ENCODE measurements around the gene HPCAL1.

The HPCAL1 gene

GRCh38 chr2:10325278-10326145 lies 22.8 kb downstream of the HPCAL1 start:
- H3K4me3 ChIP-seq (ENCODE audit: low read depth, low read length), result no peak overlapping the region
- TF ChIP-seq CTCF (IDR thresholded peaks at IDR 0.05; ENCODE audit: low read depth, low read length, missing control alignments), result no peak
- DNase-seq (ENCODE audit: low read depth), result no peak

- no peak for TF ChIP-seq CTCF (IDR thresholded peaks at IDR 0.05; ENCODE audit: low read depth, low read length, missing control alignments)
- H3K4me3 ChIP-seq (ENCODE audit: low read depth, low read length), result no peak overlapping the region
- DNase-seq (ENCODE audit: low read depth), result no peak
Observed at GRCh38 chr2:10326151-10326616, 23.5 kb downstream of the HPCAL1 start.

- H3K4me3 ChIP-seq (ENCODE audit: low read depth, low read length), result no peak overlapping the region
- TF ChIP-seq CTCF (IDR thresholded peaks at IDR 0.05; ENCODE audit: low read depth, low read length, missing control alignments), result no peak
- no peak for DNase-seq (ENCODE audit: low read depth)
Observed at GRCh38 chr2:10326707-10327594, 24.2 kb downstream of the HPCAL1 start.

- no peak overlapping the region for H3K4me3 ChIP-seq (ENCODE audit: low read depth, low read length)
- TF ChIP-seq CTCF (IDR thresholded peaks at IDR 0.05; ENCODE audit: low read depth, low read length, missing control alignments), result no peak
- no peak for DNase-seq (ENCODE audit: low read depth)
Observed at GRCh38 chr2:10327896-10328669, 25.4 kb downstream of the HPCAL1 start.

- DNase-seq (ENCODE audit: low read depth), result no peak
- H3K4me3 ChIP-seq (ENCODE audit: low read depth, low read length), result no peak overlapping the region
- TF ChIP-seq CTCF (IDR thresholded peaks at IDR 0.05; ENCODE audit: low read depth, low read length, missing control alignments), result no peak
Observed at GRCh38 chr2:10328670-10329579, 26.2 kb downstream of the HPCAL1 start.

GRCh38 chr2:10329580-10329879 lies 26.8 kb downstream of the HPCAL1 start:
- DNase-seq (ENCODE audit: low read depth), result no peak
- H3K4me3 ChIP-seq (ENCODE audit: low read depth, low read length), result no peak overlapping the region
- no peak for TF ChIP-seq CTCF (IDR thresholded peaks at IDR 0.05; ENCODE audit: low read depth, low read length, missing control alignments)

All from GM12864 (cell line).